Measurements from ENCODE around the gene OGT.

GRCh38 chrX:71615954-71616353 is 83.0 kb downstream of the OGT start:
- TF ChIP-seq CTCF (IDR thresholded peaks at IDR 0.05; ENCODE audit: poor library complexity) (no peak), EZH2 (IDR thresholded peaks at IDR 0.05; ENCODE audit: borderline replicate concordance) (no peak), EZH2phosphoT487 (IDR thresholded peaks at IDR 0.05; ENCODE audit: low read depth, severe bottlenecking, unreplicated experiment) (no peak)
